ENCODE measurements around the gene MRPS31.

The MRPS31 gene

GRCh38 chr13:40692946-40693345 lies 78.0 kb downstream of the MRPS31 start:
- Histone ChIP-seq H3K4me1 (no peaks in the 10 kb centered on the region), H3K27me3 (no peaks in the 10 kb centered on the region), H3K4me3 (ENCODE audit: low read depth, low read length) (no peak overlapping the region), H3K36me3 (no peaks in the 10 kb centered on the region), H3K9me3 (no peaks in the 10 kb centered on the region)
- TF ChIP-seq, protein P1, sequence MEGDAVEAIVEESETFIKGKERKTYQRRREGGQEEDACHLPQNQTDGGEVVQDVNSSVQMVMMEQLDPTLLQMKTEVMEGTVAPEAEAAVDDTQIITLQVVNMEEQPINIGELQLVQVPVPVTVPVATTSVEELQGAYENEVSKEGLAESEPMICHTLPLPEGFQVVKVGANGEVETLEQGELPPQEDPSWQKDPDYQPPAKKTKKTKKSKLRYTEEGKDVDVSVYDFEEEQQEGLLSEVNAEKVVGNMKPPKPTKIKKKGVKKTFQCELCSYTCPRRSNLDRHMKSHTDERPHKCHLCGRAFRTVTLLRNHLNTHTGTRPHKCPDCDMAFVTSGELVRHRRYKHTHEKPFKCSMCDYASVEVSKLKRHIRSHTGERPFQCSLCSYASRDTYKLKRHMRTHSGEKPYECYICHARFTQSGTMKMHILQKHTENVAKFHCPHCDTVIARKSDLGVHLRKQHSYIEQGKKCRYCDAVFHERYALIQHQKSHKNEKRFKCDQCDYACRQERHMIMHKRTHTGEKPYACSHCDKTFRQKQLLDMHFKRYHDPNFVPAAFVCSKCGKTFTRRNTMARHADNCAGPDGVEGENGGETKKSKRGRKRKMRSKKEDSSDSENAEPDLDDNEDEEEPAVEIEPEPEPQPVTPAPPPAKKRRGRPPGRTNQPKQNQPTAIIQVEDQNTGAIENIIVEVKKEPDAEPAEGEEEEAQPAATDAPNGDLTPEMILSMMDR (IDR thresholded peaks at IDR 0.05; ENCODE audit: low read depth, low read length): no peak
- DNase-seq: no peak

DNA sequence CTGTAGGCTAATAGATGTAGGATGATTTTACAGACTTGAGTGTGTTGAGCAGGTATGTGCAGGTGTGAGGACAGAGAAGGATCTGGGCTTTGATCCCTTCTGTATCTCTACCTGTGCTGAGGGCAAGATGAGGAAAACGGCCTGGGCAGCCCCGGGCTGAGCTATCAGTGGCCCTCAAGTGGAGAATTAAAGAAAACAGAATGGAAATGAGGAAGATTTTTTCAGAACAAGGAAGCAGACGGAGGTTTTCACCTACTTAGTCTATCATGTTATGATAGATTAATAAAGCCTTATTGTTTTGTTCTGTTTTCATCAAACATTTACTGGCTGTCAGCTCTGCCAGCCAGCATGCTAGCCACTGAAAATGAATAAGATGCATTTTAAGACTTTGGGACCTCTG lies 82.2 kb downstream of the MRPS31 start:
- TF ChIP-seq, protein P1 (IDR thresholded peaks at IDR 0.05; ENCODE audit: low read depth, low read length): no peak
- no peak for DNase-seq
- Histone ChIP-seq H3K4me1 (no peaks in the 10 kb centered on the region), H3K36me3 (no peaks in the 10 kb centered on the region), H3K9me3 (no peaks in the 10 kb centered on the region), H3K27me3 (no peaks in the 10 kb centered on the region), H3K4me3 (ENCODE audit: low read depth, low read length) (no peak overlapping the region)

DNA sequence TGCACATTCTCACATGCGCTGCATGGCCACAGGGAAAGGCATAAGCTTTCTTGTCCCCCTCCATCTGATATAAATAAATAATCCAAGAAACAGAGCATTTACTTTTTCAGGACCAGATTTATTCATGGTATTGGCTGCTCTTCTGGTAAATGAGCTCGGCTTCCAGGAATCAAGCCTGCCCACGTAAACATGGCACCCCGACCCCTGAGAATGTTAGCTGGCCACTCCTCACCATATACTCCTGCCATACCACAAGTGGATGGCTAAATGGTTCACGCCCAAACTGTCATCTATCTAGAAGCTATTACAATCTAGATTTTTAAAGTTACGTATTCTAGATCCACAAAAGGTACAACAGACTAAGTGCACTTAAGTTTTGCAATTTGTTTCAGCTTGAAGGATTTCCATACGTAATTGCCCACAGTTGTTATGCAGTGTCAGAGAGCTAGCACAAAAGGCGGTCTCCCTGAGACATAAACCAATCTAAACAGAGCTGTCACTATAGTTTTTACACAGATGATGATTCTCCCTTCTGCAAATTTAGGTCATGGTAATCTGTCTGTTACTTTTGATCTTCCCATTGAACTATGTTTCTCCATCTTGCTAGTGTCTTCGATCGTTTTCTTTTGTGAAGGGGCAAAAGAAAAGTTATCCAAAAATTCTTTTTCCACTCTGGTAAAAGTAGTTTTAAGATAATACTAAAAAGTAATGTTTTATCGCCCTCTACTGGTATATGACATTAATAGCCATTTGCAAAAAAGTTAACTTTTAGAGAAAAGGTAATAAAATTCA lies 88.3 kb downstream of the MRPS31 start:
- TF ChIP-seq, protein P1 (IDR thresholded peaks at IDR 0.05; ENCODE audit: low read depth, low read length): peak; percentile 28; the same call in 1 of the 2 replicates
- Histone ChIP-seq H3K9me3 (no peaks in the 10 kb centered on the region), H3K36me3 (no peaks in the 10 kb centered on the region), H3K27me3 (no peaks in the 10 kb centered on the region), H3K4me1 (peaks cover 7% of the 10 kb centered on the region), H3K4me3 (ENCODE audit: low read depth, low read length) (no peak overlapping the region)
- DNase-seq: no peak

DNA sequence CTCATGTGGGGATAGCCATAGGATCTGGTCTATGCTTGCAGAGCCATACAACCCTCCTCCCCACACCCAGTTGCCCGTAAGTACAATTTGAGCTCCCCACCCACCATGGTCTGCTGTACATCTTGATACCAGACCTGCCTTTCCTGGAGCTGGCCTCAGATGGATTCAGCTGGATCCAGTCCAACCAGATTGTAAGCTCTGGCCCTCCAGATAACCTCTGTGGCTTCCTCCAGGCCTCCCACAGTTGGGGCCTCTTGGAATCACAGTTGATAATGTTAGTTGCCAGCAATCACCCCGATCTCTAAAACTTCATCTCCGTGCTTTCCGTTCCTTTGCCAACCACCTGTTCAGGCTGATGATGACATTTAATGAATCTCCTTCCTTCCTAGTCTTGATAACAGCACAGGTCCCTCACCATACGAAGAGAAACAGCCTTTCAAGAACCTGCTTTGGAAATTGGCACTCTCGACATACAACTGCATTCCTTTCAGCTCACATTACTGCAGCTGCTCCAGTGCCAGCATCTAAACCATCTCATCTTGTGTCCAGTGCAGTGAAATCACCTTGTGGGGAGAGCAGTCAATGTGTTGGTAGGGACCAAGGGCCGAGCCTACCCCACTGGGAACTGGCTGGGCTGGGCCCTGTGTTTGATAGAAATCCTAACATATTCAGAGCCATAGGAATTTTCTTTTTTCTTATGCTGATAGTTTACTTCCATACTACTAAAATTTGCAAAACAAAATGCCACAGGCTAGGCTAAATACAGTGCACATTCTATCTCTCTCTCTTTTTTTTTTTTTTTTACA lies 89.4 kb downstream of the MRPS31 start:
- H3K4me1 ChIP-seq: peaks cover 7% of the 10 kb centered on the region
- peak; percentile 70 for DNase-seq
- TF ChIP-seq, protein P1 (IDR thresholded peaks at IDR 0.05; ENCODE audit: low read depth, low read length): no peak; the same call in 1 of the 2 replicates

GRCh38 chr13:40680659-40681323 lies 90.2 kb downstream of the MRPS31 start:
- Histone ChIP-seq H3K27me3 (no peaks in the 10 kb centered on the region), H3K4me3 (ENCODE audit: low read depth, low read length) (no peak overlapping the region), H3K9me3 (no peaks in the 10 kb centered on the region), H3K36me3 (no peaks in the 10 kb centered on the region), H3K4me1 (peaks cover 7% of the 10 kb centered on the region)
- no peak for DNase-seq
- TF ChIP-seq, protein P1 (IDR thresholded peaks at IDR 0.05; ENCODE audit: low read depth, low read length): no peak

More for the DNA sequence above, 89.4 kb downstream of the MRPS31 start:
- no peaks in the 10 kb centered on the region for H3K27me3 ChIP-seq
- H3K36me3 ChIP-seq: no peaks in the 10 kb centered on the region
- H3K9me3 ChIP-seq: no peaks in the 10 kb centered on the region
- no peak overlapping the region for H3K4me3 ChIP-seq (ENCODE audit: low read depth, low read length)
